HEK293 (cell line): ENCODE data around the gene EIF3F.

Experiments used
- CTCF ChIA-PET: fragments of 350-600 bp; formaldehyde crosslinking; extraction: SDS; loops from one replicate; lab custom pipeline; 2021; ENCODE audit warnings: antibody characterized with exemption; lab: Yijun Ruan, JAX
- POLR2A ChIA-PET: fragments of 300-600 bp; formaldehyde crosslinking; extraction: SDS; loops from one replicate; lab custom pipeline; 2020; ENCODE audit warnings: antibody characterized with exemption, inconsistent platforms; lab: Yijun Ruan, JAX
- H3K27ac ChIP-seq: fragments of 200-500 bp; sonication (Bioruptor generic); 2 replicates; pipeline ENCODE4 v1.5.1; 2014; ENCODE audit warnings: low read depth, low read length, control low read depth, inconsistent platforms; ENCODE audit errors: extremely low read depth
- H3K36me3 ChIP-seq, 2 experiments: fragments of 200-500 bp in 1 of 2; sonication (Bioruptor generic) in 1 of 2; 1 replicate in 1 of 2; 2 replicates in 1 of 2; pipeline ENCODE4 v1.5.1; 2014 to 2017; ENCODE audit warnings: inconsistent platforms in 2 of 2, low read length in 2 of 2; ENCODE audit not compliant: control insufficient read depth in 2 of 2, insufficient read depth in 1 of 2
- H3K4me1 ChIP-seq: fragments of 200-500 bp; sonication (Bioruptor generic); 2 replicates; pipeline ENCODE4 v1.5.1; 2014; ENCODE audit warnings: mild to moderate bottlenecking, low read length, inconsistent platforms; ENCODE audit not compliant: control insufficient read depth, insufficient read depth
- H3K4me3 ChIP-seq: 2 replicates; pipeline ENCODE4 v1.5.1; 2011; ENCODE audit warnings: low read depth, mild to moderate bottlenecking, control low read depth, low read length, moderate library complexity
- H3K9me3 ChIP-seq: fragments of 200-500 bp; sonication (Bioruptor generic); 2 replicates; pipeline ENCODE4 v1.5.1; 2014; ENCODE audit warnings: low read depth, low read length, inconsistent platforms; ENCODE audit not compliant: control insufficient read depth, insufficient read depth
- SCRT2 ChIP-seq: fragments of 450-650 bp; formaldehyde crosslinking; IDR thresholded peaks from 2 replicates; pipeline ENCODE4 v1.5.1; 2016; ENCODE audit warnings: missing biosample characterization, missing genetic modification characterization
- YY1 ChIP-seq: fragments of 450-650 bp; formaldehyde crosslinking; IDR thresholded peaks from 2 replicates; pipeline ENCODE4 v1.5.1; 2018; ENCODE audit warnings: missing biosample characterization, missing genetic modification characterization
- ZBTB7A ChIP-seq: fragments of 450-650 bp; formaldehyde crosslinking; IDR thresholded peaks from 2 replicates; pipeline ENCODE4 v1.5.1; 2016; ENCODE audit warnings: low read depth, missing biosample characterization, missing genetic modification characterization
- ZFP41 ChIP-seq: fragments of 450-650 bp; formaldehyde crosslinking; IDR thresholded peaks from 2 replicates; pipeline ENCODE4 v1.5.1; 2016; ENCODE audit warnings: missing biosample characterization, missing genetic modification characterization, borderline replicate concordance
- ZNF19 ChIP-seq: fragments of 450-650 bp; formaldehyde crosslinking; IDR thresholded peaks from 2 replicates; pipeline ENCODE4; 2016; ENCODE audit warnings: missing biosample characterization, missing genetic modification characterization, low read depth
- ZNF223 ChIP-seq: fragments of 450-650 bp; formaldehyde crosslinking; IDR thresholded peaks from 2 replicates; pipeline ENCODE4 v1.5.1; 2016; ENCODE audit warnings: missing biosample characterization, missing genetic modification characterization
- ZNF549 ChIP-seq: fragments of 450-650 bp; IDR thresholded peaks from 2 replicates; pipeline ENCODE4 v1.5.1; 2018; ENCODE audit warnings: missing biosample characterization, missing genetic modification characterization, mild to moderate bottlenecking, inconsistent platforms, moderate library complexity
- ZNF624 ChIP-seq: fragments of 450-650 bp; formaldehyde crosslinking; IDR thresholded peaks from 2 replicates; pipeline ENCODE4 v1.5.1; 2017; ENCODE audit warnings: missing biosample characterization, missing genetic modification characterization
- ZNF837 ChIP-seq: fragments of 450-650 bp; formaldehyde crosslinking; IDR thresholded peaks from 2 replicates; pipeline ENCODE4 v1.5.1; 2016; ENCODE audit warnings: missing biosample characterization, missing genetic modification characterization
- ZNF843 ChIP-seq: fragments of 450-650 bp; formaldehyde crosslinking; IDR thresholded peaks from 2 replicates; pipeline ENCODE4 v1.5.1; 2016; ENCODE audit warnings: missing biosample characterization, missing genetic modification characterization
- TF ChIP-seq, protein P1 (sequence below): fragments of 450-650 bp; formaldehyde crosslinking; IDR thresholded peaks from 2 replicates; pipeline ENCODE4 v1.5.1; 2017; ENCODE audit warnings: missing biosample characterization, missing genetic modification characterization
- TF ChIP-seq, protein P2 (sequence below): fragments of 450-650 bp; formaldehyde crosslinking; IDR thresholded peaks from 2 replicates; pipeline ENCODE4 v1.5.1; 2017; ENCODE audit warnings: missing biosample characterization, missing genetic modification characterization
- TF ChIP-seq, protein P3 (sequence below): fragments of 450-650 bp; formaldehyde crosslinking; conservative IDR thresholded peaks from 2 replicates; pipeline ENCODE4 v1.5.1; 2016; ENCODE audit warnings: low read depth, missing biosample characterization, missing genetic modification characterization

EIF3F gene

DNA sequence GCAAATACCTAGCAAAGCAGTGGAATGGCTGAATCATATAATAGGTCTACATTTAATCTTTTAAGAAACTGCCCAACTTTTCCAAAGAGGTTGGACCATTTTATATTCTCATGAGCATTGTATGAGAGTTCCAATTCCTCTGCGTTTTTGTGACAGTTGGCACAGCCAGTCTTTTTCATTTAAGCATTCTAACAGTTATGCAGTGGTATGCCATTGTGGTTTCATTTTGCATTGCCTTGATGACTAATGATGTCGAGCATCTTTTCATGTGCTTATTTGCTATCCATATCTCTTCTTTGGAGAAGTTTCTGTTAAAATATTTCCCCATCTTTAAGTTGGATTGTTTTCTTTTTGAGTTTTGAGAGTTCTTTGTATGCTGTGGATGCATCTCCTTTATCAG lies 38.7 kb downstream of the EIF3F start:
- Histone ChIP-seq H3K9me3 (no peaks in the 10 kb centered on the region), H3K27ac (no peak overlapping the region), H3K4me3 (no peak overlapping the region), H3K36me3 (no peaks in the 10 kb centered on the region), H3K4me1 (no peaks in the 10 kb centered on the region)
- POLR2A ChIA-PET = no interaction called here
- no peak for TF ChIP-seq ZNF549 (tag by site-specific recombination)
- CTCF ChIA-PET = interaction anchor here (0.6 to 0.8 kb wide), 2 partner anchors 39 to 360 kb away, joined by 3 read pairs; partner anchors contain the start of gene EIF3F

DNA sequence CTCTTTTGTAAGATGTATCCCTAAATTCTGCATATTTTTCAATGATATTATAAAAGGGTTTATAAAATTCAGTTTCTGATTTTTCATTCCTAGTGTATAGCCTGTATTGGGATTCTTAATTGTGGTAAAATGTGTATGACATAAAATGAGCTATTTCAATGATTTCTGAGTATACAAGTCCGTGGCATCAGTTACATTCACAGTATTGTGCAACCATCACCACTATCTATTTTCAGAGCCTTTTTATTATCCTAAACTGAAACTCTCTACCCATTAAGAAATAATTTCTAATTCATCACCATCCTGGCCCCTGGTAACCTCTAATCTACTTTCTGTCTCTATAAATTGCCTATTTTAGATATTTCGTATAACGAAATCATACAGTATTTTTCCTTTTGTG lies 39.8 kb downstream of the EIF3F start:
- TF ChIP-seq ZNF223 (tag by site-specific recombination) (no peak), YY1 (tag by site-specific recombination) (no peak), SCRT2 (tag by site-specific recombination) (no peak), ZNF837 (no peak), ZNF624 (tag by site-specific recombination) (no peak), ZBTB7A (tag by site-specific recombination) (no peak)
- TF ChIP-seq, protein P1, sequence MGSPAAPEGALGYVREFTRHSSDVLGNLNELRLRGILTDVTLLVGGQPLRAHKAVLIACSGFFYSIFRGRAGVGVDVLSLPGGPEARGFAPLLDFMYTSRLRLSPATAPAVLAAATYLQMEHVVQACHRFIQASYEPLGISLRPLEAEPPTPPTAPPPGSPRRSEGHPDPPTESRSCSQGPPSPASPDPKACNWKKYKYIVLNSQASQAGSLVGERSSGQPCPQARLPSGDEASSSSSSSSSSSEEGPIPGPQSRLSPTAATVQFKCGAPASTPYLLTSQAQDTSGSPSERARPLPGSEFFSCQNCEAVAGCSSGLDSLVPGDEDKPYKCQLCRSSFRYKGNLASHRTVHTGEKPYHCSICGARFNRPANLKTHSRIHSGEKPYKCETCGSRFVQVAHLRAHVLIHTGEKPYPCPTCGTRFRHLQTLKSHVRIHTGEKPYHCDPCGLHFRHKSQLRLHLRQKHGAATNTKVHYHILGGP = no peak
- TF ChIP-seq, protein P2, sequence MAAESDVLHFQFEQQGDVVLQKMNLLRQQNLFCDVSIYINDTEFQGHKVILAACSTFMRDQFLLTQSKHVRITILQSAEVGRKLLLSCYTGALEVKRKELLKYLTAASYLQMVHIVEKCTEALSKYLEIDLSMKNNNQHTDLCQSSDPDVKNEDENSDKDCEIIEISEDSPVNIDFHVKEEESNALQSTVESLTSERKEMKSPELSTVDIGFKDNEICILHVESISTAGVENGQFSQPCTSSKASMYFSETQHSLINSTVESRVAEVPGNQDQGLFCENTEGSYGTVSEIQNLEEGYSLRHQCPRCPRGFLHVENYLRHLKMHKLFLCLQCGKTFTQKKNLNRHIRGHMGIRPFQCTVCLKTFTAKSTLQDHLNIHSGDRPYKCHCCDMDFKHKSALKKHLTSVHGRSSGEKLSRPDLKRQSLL (tag by site-specific recombination) = no peak
- TF ChIP-seq, protein P3, sequence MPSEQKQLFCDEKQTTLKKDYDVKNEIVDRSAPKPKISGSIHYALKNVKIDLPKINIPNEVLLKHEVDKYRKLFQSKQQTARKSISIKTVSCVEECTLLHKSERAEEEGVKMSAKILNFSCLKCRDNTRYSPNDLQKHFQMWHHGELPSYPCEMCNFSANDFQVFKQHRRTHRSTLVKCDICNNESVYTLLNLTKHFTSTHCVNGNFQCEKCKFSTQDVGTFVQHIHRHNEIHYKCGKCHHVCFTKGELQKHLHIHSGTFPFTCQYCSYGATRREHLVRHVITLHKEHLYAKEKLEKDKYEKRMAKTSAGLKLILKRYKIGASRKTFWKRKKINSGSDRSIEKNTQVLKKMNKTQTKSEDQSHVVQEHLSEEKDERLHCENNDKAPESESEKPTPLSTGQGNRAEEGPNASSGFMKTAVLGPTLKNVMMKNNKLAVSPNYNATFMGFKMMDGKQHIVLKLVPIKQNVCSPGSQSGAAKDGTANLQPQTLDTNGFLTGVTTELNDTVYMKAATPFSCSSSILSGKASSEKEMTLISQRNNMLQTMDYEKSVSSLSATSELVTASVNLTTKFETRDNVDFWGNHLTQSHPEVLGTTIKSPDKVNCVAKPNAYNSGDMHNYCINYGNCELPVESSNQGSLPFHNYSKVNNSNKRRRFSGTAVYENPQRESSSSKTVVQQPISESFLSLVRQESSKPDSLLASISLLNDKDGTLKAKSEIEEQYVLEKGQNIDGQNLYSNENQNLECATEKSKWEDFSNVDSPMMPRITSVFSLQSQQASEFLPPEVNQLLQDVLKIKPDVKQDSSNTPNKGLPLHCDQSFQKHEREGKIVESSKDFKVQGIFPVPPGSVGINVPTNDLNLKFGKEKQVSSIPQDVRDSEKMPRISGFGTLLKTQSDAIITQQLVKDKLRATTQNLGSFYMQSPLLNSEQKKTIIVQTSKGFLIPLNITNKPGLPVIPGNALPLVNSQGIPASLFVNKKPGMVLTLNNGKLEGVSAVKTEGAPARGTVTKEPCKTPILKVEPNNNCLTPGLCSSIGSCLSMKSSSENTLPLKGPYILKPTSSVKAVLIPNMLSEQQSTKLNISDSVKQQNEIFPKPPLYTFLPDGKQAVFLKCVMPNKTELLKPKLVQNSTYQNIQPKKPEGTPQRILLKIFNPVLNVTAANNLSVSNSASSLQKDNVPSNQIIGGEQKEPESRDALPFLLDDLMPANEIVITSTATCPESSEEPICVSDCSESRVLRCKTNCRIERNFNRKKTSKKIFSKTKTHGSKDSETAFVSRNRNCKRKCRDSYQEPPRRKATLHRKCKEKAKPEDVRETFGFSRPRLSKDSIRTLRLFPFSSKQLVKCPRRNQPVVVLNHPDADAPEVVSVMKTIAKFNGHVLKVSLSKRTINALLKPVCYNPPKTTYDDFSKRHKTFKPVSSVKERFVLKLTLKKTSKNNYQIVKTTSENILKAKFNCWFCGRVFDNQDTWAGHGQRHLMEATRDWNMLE (tag by site-specific recombination) = no peak
- ChIA-PET POLR2A (no interaction called here), CTCF (interaction anchor here (0.9 to 13.7 kb wide), 3 partner anchors 20 to 67 kb away, joined by 3 to 374 read pairs (median 3); no protein-coding TSS in a partner anchor)
- H3K4me1 ChIP-seq = no peaks in the 10 kb centered on the region
- H3K4me3 ChIP-seq = no peak overlapping the region
- no peak overlapping the region for H3K27ac ChIP-seq
- no peaks in the 10 kb centered on the region for H3K9me3 ChIP-seq
- no peaks in the 10 kb centered on the region for H3K36me3 ChIP-seq

DNA sequence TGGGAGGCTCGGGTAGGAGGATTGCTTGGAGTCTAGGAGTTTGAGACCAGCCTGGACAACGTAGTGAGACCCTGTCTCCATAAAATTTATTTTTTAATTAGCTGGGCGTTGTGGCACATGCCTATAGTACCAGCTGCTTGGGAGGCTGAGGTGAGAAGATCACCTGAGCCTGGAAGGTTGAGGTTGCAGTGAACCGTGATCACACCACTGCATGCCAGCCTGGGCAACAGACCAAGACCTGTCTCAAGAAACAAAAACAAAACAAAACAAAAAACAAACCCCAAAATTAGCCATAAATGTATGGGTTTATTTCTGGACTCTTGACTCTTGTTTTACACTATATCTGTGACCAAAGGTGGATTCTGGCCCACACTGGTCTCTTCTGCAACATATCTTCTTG lies 41.6 kb downstream of the EIF3F start:
- Histone ChIP-seq H3K4me1 (no peaks in the 10 kb centered on the region), H3K4me3 (no peak overlapping the region), H3K36me3 (no peaks in the 10 kb centered on the region), H3K27ac (no peak overlapping the region), H3K9me3 (no peaks in the 10 kb centered on the region)
- CTCF ChIA-PET = interaction anchor here (0.7 to 13.7 kb wide), 4 partner anchors 21 to 66 kb away, joined by 3 to 374 read pairs (median 6); no protein-coding TSS in a partner anchor
- TF ChIP-seq ZFP41 (tag by site-specific recombination) = no peak
- no peak for TF ChIP-seq ZNF19 (tag by site-specific recombination)
- TF ChIP-seq ZNF843 = no peak
- POLR2A ChIA-PET = no interaction called here
